Progenitor cell of endocrine pancreas (in vitro differentiated cells): ENCODE results near the gene PANX3. TPM values are rescaled to one million over a fixed set of nuclear protein-coding genes. Genes with fewer than 3 reads are reported as not detected.
"Not testable (repeated sequence)": the region's sequence is repeated elsewhere in the genome, so short reads cannot be mapped to it uniquely, and the experiment has no call there.

Experiments
- DNase-seq: peaks from one replicate; pipeline ENCODE4 v3.0.0; 2021; ENCODE audit warnings: low spot score; ENCODE audit not compliant: unreplicated experiment
- H3K27ac Mint-ChIP-seq: 2 replicates; pipeline ENCODE4 v1.8.0; 2021; ENCODE audit warnings: mild to moderate bottlenecking, moderate library complexity, mixed read lengths
- H3K27me3 Mint-ChIP-seq: 2 replicates; pipeline ENCODE4 v1.8.0; 2021; ENCODE audit warnings: mixed read lengths
- H3K36me3 Mint-ChIP-seq: 2 replicates; pipeline ENCODE4 v1.8.0; 2022; ENCODE audit warnings: mixed read lengths; ENCODE audit not compliant: insufficient read depth
- H3K4me1 Mint-ChIP-seq: 2 replicates; pipeline ENCODE4 v1.8.0; 2021; ENCODE audit warnings: low read depth, mixed read lengths
- H3K4me3 Mint-ChIP-seq: 2 replicates; pipeline ENCODE4 v1.8.0; 2021; ENCODE audit warnings: low read depth, mild to moderate bottlenecking, moderate library complexity, mixed read lengths
- H3K9me3 Mint-ChIP-seq: 2 replicates; pipeline ENCODE4 v1.8.0; 2021; ENCODE audit warnings: low read depth, mixed read lengths
- total RNA-seq: library from RNA; stranded (reverse); gene quantifications from 2 replicates; pipeline ENCODE4 v1.2.1, GENCODE V29; 2021
- TF ChIP-seq, protein P1 (sequence below): fragments of 200-600 bp; sonication (generic); IDR thresholded peaks from one replicate; pipeline ENCODE4 v1.5.0; 2021; ENCODE audit warnings: antibody characterized with exemption, mild to moderate bottlenecking; ENCODE audit not compliant: unreplicated experiment

PANX3 gene
- total RNA-seq, 1 donor from 2014 or later, result not detected

DNA sequence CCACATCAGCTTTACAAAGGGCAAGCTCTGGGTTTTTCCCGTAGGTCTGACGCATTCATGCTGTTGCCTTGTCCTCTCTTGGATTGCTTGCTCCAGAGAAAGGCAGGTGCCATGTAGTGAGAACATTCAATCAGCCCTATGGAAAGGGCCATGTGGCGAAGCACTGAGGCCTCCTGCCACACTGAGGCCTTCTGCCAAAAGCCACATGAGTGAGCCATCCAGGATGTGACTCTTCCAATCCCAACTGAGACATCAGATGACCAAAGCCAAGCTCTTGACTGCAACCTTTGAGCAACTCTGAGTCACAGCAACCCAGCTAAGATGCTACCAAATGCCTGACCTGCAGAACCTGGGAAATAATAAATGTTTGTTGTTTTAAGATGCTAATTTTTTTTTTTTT, 9.0 kb upstream of the PANX3 start:
- Mint-ChIP-seq H3K4me1 (no peaks in the 10 kb centered on the region), H3K27ac (no peak overlapping the region), H3K27me3 (peaks cover 7% of the 10 kb centered on the region), H3K4me3 (no peak overlapping the region), H3K9me3 (no peaks in the 10 kb centered on the region), H3K36me3 (no peaks in the 10 kb centered on the region)
- TF ChIP-seq, protein P1, sequence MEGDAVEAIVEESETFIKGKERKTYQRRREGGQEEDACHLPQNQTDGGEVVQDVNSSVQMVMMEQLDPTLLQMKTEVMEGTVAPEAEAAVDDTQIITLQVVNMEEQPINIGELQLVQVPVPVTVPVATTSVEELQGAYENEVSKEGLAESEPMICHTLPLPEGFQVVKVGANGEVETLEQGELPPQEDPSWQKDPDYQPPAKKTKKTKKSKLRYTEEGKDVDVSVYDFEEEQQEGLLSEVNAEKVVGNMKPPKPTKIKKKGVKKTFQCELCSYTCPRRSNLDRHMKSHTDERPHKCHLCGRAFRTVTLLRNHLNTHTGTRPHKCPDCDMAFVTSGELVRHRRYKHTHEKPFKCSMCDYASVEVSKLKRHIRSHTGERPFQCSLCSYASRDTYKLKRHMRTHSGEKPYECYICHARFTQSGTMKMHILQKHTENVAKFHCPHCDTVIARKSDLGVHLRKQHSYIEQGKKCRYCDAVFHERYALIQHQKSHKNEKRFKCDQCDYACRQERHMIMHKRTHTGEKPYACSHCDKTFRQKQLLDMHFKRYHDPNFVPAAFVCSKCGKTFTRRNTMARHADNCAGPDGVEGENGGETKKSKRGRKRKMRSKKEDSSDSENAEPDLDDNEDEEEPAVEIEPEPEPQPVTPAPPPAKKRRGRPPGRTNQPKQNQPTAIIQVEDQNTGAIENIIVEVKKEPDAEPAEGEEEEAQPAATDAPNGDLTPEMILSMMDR, result no peak
- no peak for DNase-seq

DNA sequence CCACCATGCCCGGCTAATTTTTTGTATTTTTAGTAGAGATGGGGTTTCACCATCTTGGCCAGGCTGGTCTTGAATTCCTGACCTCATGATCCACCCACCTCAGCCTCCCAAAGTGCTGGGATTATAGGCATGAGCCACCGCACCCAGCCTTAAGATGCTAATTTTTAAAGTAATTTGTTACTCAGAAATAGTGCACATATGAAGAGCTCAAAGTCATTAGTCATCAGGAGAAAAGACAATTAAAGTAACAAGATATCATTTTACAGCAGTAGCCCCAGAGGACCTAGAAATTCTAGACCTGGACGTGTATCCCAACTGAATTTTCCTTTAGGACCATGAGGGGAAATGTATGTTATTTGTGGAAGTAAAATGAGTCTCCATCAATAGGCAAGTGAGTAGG, 8.5 kb upstream of the PANX3 start:
- not testable (repeated sequence) for H3K27me3 Mint-ChIP-seq, H3K36me3 Mint-ChIP-seq, DNase-seq, H3K4me1 Mint-ChIP-seq, H3K27ac Mint-ChIP-seq, H3K9me3 Mint-ChIP-seq, H3K4me3 Mint-ChIP-seq

DNA sequence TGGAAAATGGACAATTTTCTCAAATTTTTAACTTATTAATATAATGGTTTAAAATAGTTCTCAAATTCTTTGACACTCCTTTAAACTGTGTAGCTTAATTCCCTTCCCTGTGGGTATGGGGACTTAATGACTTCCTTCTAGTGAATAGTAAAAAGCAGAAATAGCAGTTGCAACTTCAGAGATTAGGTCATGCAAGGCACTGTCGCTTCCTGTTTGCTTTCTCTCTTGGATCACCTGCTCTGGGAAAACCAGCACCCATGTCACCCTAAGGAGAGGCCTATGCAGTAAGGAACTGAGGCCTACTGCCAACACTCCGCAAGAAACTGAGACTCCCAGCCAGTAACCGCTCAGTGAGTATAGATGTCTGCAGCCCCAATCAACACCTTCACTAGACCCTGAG, 5.5 kb upstream of the PANX3 start:
- Mint-ChIP-seq H3K4me3 (no peak overlapping the region), H3K9me3 (no peaks in the 10 kb centered on the region), H3K27me3 (peaks cover 1% of the 10 kb centered on the region), H3K36me3 (no peaks in the 10 kb centered on the region), H3K4me1 (no peaks in the 10 kb centered on the region), H3K27ac (no peak overlapping the region)
- TF ChIP-seq, protein P1, result no peak
- DNase-seq, result no peak

DNA sequence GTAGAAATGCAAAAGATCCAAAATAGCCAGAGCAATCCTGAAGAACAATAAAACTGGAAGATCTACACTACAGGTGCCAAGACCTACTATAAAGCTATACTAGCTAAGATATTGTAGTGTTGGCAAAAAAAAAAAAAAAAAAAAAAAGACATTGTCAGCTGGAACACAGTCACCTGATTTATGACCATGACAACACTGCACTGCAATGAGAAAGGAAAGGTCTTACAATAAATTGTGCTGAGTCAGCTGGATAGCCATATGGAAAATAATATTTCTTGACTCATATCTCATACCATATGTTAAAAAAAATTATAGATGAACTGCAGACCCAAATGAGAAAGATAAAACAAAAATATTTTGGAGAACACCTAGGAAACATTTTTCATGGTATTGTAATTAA, 3.1 kb upstream of the PANX3 start:
- H3K36me3 Mint-ChIP-seq, result no peaks in the 10 kb centered on the region
- H3K27me3 Mint-ChIP-seq, result no peaks in the 10 kb centered on the region
- no peaks in the 10 kb centered on the region for H3K4me1 Mint-ChIP-seq
- H3K27ac Mint-ChIP-seq, result no peak overlapping the region
- no peaks in the 10 kb centered on the region for H3K9me3 Mint-ChIP-seq
- no peak overlapping the region for H3K4me3 Mint-ChIP-seq
- TF ChIP-seq, protein P1, result no peak
- DNase-seq, result no peak

DNA sequence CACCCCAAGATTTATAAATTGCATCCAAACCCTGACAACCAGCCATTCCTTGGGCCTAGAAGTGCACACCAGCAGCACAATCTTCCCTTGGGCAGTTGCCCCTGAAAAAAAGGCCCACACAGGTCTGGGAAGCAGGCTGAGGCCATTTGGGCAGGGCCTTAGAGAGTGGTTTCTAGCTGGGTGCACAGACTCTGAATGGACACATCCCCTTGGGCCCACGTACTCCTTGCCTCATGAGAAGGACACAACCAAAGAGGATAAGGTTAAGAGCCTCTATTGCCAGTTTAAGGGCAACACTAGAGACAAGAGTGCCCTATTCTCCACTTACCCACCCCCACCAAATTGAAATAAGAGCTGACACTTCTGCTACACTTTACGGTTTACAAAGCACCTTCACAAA, 933 bp upstream of the PANX3 start:
- H3K4me1 Mint-ChIP-seq, result no peaks in the 10 kb centered on the region
- H3K27me3 Mint-ChIP-seq, result peaks cover 4% of the 10 kb centered on the region
- no peak overlapping the region for H3K4me3 Mint-ChIP-seq
- H3K27ac Mint-ChIP-seq, result no peak overlapping the region
- TF ChIP-seq, protein P1, result no peak
- H3K9me3 Mint-ChIP-seq, result no peaks in the 10 kb centered on the region
- DNase-seq, result no peak
- no peaks in the 10 kb centered on the region for H3K36me3 Mint-ChIP-seq

DNA sequence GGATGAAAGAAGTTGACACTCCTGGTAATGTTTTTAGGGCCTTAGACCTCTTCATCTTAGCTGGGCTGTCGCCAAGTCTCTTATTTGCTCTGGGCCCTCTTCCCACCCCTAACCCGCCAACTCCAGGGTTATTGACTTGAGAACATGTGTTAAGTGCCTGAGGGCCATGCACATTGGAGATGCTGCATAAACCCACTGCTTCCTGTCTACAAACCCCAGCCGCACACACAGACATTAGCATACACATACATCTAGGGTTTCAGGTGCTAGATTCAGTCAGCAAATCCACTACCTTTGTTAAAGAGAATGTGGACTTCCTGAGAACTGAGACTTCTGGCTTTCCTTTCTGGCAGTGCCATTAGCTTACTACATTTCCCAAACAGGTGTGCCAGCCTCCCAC, 817 bp downstream of the PANX3 start:
- no peaks in the 10 kb centered on the region for H3K36me3 Mint-ChIP-seq
- no peak overlapping the region for H3K27ac Mint-ChIP-seq
- TF ChIP-seq, protein P1, result no peak
- peaks cover 4% of the 10 kb centered on the region for H3K27me3 Mint-ChIP-seq
- DNase-seq, result no peak
- H3K4me1 Mint-ChIP-seq, result no peaks in the 10 kb centered on the region
- no peak overlapping the region for H3K4me3 Mint-ChIP-seq
- no peaks in the 10 kb centered on the region for H3K9me3 Mint-ChIP-seq
